Common myeloid progenitor, CD34-positive (primary cell): ENCODE measurements around the gene KCNT1.

ENCODE experiments used
- CTCF ChIA-PET: fragments of 350-600 bp; sonication (Branson Sonifier 250); formaldehyde crosslinking; loops from one replicate; lab custom pipeline; 2021; ENCODE audit warnings: antibody characterized with exemption; lab: Charles Lee
- POLR2A ChIA-PET: fragments of 350-600 bp; sonication (Branson Sonifier 250); formaldehyde crosslinking; loops from one replicate; lab custom pipeline; 2021; ENCODE audit warnings: antibody characterized with exemption; lab: Charles Lee
- DNase-seq, 3 donors: peaks; one replicate each; pipeline versions ENCODE4 v3.0.0 to v3.0.0-alpha.2; 2013
- H3K27ac ChIP-seq, 2 experiments: 1 replicate in 1 of 2; 2 replicates in 1 of 2; pipeline ENCODE4 v1.7.0; 2013; ENCODE audit warnings: inconsistent platforms in 2 of 2, low read length in 2 of 2, mild to moderate bottlenecking in 2 of 2, low read depth in 1 of 2, moderate library complexity in 1 of 2; ENCODE audit not compliant: severe bottlenecking in 2 of 2, insufficient read depth in 1 of 2, poor library complexity in 1 of 2
- H3K27me3 ChIP-seq, 5 experiments: replicated peaks in 2 of 5; 1 replicate in 3 of 5; 2 replicates in 2 of 5; pipeline versions ENCODE4 v1.6.1 to v1.7.0; 2013; ENCODE audit warnings: low read length in 4 of 5, mild to moderate bottlenecking in 2 of 5, moderate library complexity in 2 of 5, inconsistent platforms in 1 of 5; ENCODE audit not compliant: insufficient read depth in 5 of 5, control insufficient read depth in 4 of 5
- H3K36me3 ChIP-seq, 4 experiments: 1 replicate in 2 of 4; 2 replicates in 2 of 4; pipeline versions ENCODE4 v1.6.1 to v1.7.0; 2013; ENCODE audit warnings: low read length in 3 of 4, control low read depth in 1 of 4, mild to moderate bottlenecking in 1 of 4; ENCODE audit not compliant: control insufficient read depth in 4 of 4, insufficient read depth in 4 of 4
- H3K4me1 ChIP-seq, 4 experiments: 1 replicate in 3 of 4; 2 replicates in 1 of 4; pipeline versions ENCODE4 v1.6.1 to v1.7.1; 2013; ENCODE audit warnings: low read length in 3 of 4, mild to moderate bottlenecking in 3 of 4, control low read depth in 1 of 4, inconsistent platforms in 1 of 4, moderate library complexity in 1 of 4; ENCODE audit not compliant: control insufficient read depth in 4 of 4, insufficient read depth in 4 of 4; ENCODE audit errors: control extremely low read depth in 1 of 4
- H3K4me3 ChIP-seq, 7 experiments: 1 replicate in 4 of 7; 2 replicates in 3 of 7; pipeline versions ENCODE4 v1.5.1 to v1.7.0; 2013; ENCODE audit warnings: mild to moderate bottlenecking in 7 of 7, low read length in 6 of 7, moderate library complexity in 6 of 7, inconsistent platforms in 2 of 7, low read depth in 2 of 7, control low read depth in 1 of 7; ENCODE audit not compliant: insufficient read depth in 4 of 7, control insufficient read depth in 1 of 7; ENCODE audit errors: extremely low read depth in 1 of 7
- H3K9me3 ChIP-seq, 5 experiments: 1 replicate in 4 of 5; 2 replicates in 1 of 5; pipeline versions ENCODE4 v1.6.1 to v1.7.1; 2013; ENCODE audit warnings: low read length in 4 of 5, mild to moderate bottlenecking in 2 of 5, inconsistent platforms in 1 of 5, low read depth in 1 of 5, moderate library complexity in 1 of 5; ENCODE audit not compliant: control insufficient read depth in 4 of 5, insufficient read depth in 2 of 5; ENCODE audit errors: control extremely low read depth in 1 of 5
- WGBS: methylation state at CpG from one replicate; pipeline ENCODE4 v1.1.5; 2013; ENCODE audit not compliant: insufficient coverage; 5-methylcytosine and 5-hydroxymethylcytosine counted together

The KCNT1 gene

DNA sequence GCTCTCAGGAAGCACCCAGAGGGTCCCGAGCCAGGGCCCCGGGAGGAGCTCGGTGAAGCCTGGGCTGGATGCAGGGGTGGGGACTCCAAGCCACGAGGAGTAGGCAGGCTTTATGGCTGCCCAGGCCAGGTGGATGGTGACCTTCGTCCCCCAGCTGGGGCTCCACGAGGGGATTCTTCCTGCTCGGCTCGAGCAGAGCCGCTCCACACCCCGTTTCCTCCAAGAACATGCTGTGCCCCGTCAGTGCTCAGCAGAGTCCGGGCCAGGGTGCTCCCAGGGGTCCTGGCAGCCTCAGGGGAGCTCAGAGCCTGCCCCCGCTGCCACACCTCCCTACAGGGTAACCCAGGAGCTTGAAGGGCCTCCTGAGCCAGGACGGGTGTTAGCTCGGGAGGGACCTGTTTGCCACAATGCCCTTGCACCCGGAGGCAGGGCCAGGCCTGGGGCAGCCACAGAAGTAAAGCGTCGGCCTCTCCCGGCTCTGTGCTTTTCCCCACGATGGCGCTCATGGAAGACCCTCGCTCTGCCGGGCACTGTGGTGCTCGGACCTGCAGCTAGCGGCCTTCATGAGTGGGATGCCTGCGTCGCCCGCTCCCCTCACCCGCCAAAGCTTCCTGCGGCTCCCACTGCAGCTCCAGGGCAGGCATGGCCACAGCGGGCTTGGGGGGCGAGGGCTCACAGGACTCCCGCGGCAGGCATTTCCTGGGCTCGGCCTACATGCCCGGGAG is 86.8 kb downstream of the KCNT1 start:
- CTCF ChIA-PET = interaction anchor here (1.1 to 1.2 kb wide), 2 partner anchors 9 to 10 kb away, joined by 3 to 4 read pairs; no protein-coding TSS in a partner anchor
- POLR2A ChIA-PET = no interaction called here
- H3K4me1 ChIP-seq = no peaks in the 10 kb centered on the region
- H3K36me3 ChIP-seq = no peaks in the 10 kb centered on the region
- peaks cover 0 to 1% (median 0%) of the 10 kb centered on the region in 5 experiments for H3K27me3 ChIP-seq
- H3K4me3 ChIP-seq = no peak overlapping the region
- no peak for DNase-seq
- WGBS = 86% methylated on average over 33 of the region's 36 CpGs
- no peaks in the 10 kb centered on the region for H3K9me3 ChIP-seq
- H3K27ac ChIP-seq = no peak overlapping the region

GRCh38 chr9:135789838-135790291 is 87.9 kb downstream of the KCNT1 start:
- no peaks in the 10 kb centered on the region for H3K9me3 ChIP-seq
- CTCF ChIA-PET = no interaction called here
- no peak overlapping the region for H3K4me3 ChIP-seq
- no peaks in the 10 kb centered on the region for H3K4me1 ChIP-seq
- no peak overlapping the region for H3K27ac ChIP-seq
- no peaks in the 10 kb centered on the region for H3K27me3 ChIP-seq
- 94% methylated on average over 11 of the region's 13 CpGs for WGBS
- no peaks in the 10 kb centered on the region for H3K36me3 ChIP-seq
- POLR2A ChIA-PET = no interaction called here
- no peak for DNase-seq

DNA sequence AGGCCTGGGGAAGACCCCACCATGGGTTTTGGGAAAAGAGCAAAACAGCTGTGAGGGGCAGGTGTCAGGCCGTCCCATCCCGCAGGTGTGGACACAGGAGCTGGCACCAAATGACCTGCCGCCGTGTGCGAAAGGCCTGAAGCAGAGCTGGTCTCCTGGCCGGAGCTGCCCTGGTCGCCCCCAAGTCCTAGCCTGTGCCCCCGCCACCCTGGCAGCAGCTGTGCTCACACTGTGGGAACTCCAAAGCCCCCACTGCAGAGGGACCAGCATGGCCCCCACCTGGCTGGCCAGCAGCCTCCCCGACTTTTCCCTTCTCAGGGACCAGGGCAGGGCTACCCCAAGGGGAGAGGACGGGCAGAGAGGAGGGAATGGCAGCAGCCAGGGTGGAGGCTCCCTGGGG is 88.4 kb downstream of the KCNT1 start:
- H3K9me3 ChIP-seq = no peaks in the 10 kb centered on the region
- H3K4me1 ChIP-seq = no peaks in the 10 kb centered on the region
- H3K4me3 ChIP-seq = no peak overlapping the region
- no peak overlapping the region for H3K27ac ChIP-seq
- 99% methylated on average over 10 of the region's 10 CpGs for WGBS
- DNase-seq = no peak
- ChIA-PET CTCF (no interaction called here), POLR2A (interaction anchor here (0.6 kb wide), 1 partner anchor 172 kb away, joined by 3 read pairs; no protein-coding TSS in a partner anchor)
- no peaks in the 10 kb centered on the region for H3K27me3 ChIP-seq
- H3K36me3 ChIP-seq = no peaks in the 10 kb centered on the region

GRCh38 chr9:135790850-135791249 is 88.9 kb downstream of the KCNT1 start:
- ChIA-PET CTCF (no interaction called here), POLR2A (interaction anchor here (0.6 kb wide), 1 partner anchor 172 kb away, joined by 3 read pairs; no protein-coding TSS in a partner anchor)
- Histone ChIP-seq H3K36me3 (no peaks in the 10 kb centered on the region), H3K4me1 (no peaks in the 10 kb centered on the region), H3K4me3 (no peak overlapping the region), H3K9me3 (no peaks in the 10 kb centered on the region), H3K27me3 (no peaks in the 10 kb centered on the region), H3K27ac (no peak overlapping the region)
- DNase-seq = no peak
- 93% methylated on average over 11 of the region's 11 CpGs for WGBS

GRCh38 chr9:135791431-135792267 is 89.7 kb downstream of the KCNT1 start:
- H3K36me3 ChIP-seq = no peaks in the 10 kb centered on the region
- 83% methylated on average over 32 of the region's 35 CpGs for WGBS
- no peaks in the 10 kb centered on the region for H3K9me3 ChIP-seq
- POLR2A ChIA-PET = no interaction called here
- H3K27me3 ChIP-seq = no peaks in the 10 kb centered on the region
- no peak overlapping the region for H3K27ac ChIP-seq
- no peak for DNase-seq
- no peaks in the 10 kb centered on the region for H3K4me1 ChIP-seq
- H3K4me3 ChIP-seq = no peak overlapping the region
- CTCF ChIA-PET = no interaction called here

DNA sequence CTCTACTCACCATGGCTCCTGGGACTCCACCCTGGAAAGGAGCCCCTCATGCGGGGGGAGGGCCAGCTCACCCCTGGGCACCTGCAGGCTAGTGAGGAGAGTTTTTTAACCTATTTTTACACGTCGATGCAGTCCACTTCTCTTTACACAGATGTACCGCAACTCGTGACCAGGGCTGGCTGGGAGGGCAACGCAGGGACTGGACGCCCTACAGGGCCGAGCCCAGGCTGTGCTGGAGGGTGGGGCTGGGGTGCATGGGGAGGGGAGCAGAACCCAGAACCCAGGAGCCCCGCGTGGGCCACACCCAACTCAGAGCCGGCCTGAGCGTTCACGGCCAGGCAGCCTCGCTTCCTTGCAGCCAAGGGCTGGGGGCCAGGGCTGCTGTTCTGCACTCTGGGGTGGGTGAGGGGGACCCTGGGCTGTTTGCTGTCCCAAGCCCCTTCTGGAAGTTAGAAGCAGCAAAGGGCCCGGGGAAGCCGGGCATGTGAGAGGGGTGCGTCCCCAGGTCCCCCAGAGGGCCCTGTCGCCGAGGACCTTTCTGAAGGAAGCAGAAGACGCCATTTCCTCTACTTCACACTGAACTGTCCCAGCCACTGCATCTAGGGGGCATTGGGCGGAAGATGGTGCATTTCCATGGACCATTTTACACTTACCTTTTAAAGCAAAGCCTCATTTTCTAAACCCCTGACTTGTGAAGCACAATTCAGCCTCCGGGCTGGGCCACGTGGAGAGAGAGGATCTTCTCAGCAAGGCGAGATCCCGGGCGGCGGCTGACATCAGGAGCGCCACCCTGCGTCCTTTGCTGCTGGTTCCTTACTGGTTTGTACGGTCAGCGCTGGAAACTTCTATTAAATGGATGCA is 90.5 kb downstream of the KCNT1 start:
- no peak for DNase-seq
- H3K27ac ChIP-seq = no peak overlapping the region
- H3K4me3 ChIP-seq = no peak overlapping the region
- CTCF ChIA-PET = no interaction called here
- H3K4me1 ChIP-seq = no peaks in the 10 kb centered on the region
- H3K9me3 ChIP-seq = no peaks in the 10 kb centered on the region
- H3K36me3 ChIP-seq = no peaks in the 10 kb centered on the region
- 92% methylated on average over 16 of the region's 31 CpGs for WGBS
- POLR2A ChIA-PET = no interaction called here
- no peaks in the 10 kb centered on the region for H3K27me3 ChIP-seq
